A673 (cell line): ENCODE data around the gene LRIG3.

ENCODE experiments used
- CTCF ChIP-seq: fragments of 300-800, 200-600 bp; sonication (generic); conservative IDR thresholded peaks from 2 replicates; pipeline ENCODE4 v1.5.1; 2017; ENCODE audit warnings: low read depth, mild to moderate bottlenecking, antibody characterized with exemption, low read length, moderate library complexity, mixed read lengths
- EZH2 ChIP-seq: fragments of 200-600 bp; sonication (generic); IDR thresholded peaks from 2 replicates; pipeline ENCODE4 v1.6.1; 2017; ENCODE audit warnings: borderline replicate concordance, low read depth, mild to moderate bottlenecking, mixed read lengths, antibody characterized with exemption, low read length; ENCODE audit not compliant: poor library complexity, severe bottlenecking

DNA sequence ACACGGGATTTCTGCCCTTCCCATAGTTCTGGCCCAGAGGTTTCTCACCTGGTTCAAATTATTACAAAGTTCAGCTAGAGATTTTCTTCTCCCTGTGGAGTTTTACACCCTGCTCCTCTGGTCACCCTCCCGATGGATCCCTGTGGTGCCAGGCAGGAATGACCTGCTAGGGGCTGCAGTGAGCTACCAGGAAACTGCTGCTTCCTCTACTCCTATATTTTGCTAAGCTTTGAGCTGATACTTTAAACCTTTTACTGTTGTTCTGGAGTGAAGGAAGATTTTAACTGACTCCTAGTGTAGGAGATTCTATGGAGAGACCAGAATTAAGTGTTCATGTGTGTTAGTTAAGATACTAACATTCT lies 30.4 kb upstream of the LRIG3 start:
- no peak for TF ChIP-seq CTCF
- TF ChIP-seq EZH2 = no peak
